A549 (cell line): ENCODE results near the gene CDH1. TPM values are rescaled to one million over a fixed set of nuclear protein-coding genes. Genes with fewer than 3 reads are reported as not detected.
A peak's percentile ranks its signal among the peaks of the same experiment; 100 is the strongest.

Experiments used
- ATAC-seq, 2 experiments: fragments of 200-7000 bp in 1 of 2; fragments of >200 bp in 1 of 2; cut with Nextera tagmentation in 1 of 2; cut with Tn5 transposase in 1 of 2; 3 replicates each; pipeline versions ENCODE4 v1.8.0 to v1.9.1; 2018 to 2020; ENCODE audit warnings: mild to moderate bottlenecking in 1 of 2, moderate library complexity in 1 of 2
- CTCF ChIA-PET: fragments of 300-600 bp; sonication (Branson Sonifier 250); formaldehyde crosslinking; extraction: SDS; loops from one replicate; lab custom pipeline; 2021; ENCODE audit warnings: antibody characterized with exemption, inconsistent platforms; lab: Yijun Ruan, JAX
- POLR2A ChIA-PET: fragments of 350-600 bp; formaldehyde crosslinking; extraction: SDS; loops from one replicate; lab custom pipeline; 2021; ENCODE audit warnings: antibody characterized with exemption, inconsistent platforms; lab: Yijun Ruan, JAX
- DNase-seq, 2 experiments: peaks; one replicate each; pipeline versions ENCODE4 v3.0.0 to v3.0.0-alpha.2; 2011 to 2016; ENCODE audit warnings: low read depth in 1 of 2, low spot score in 1 of 2
- FAIRE-seq: peaks from 2 replicates; lab custom pipeline; 2011; peaks lifted over from hg19 to GRCh38; lab: Jason Lieb, UNC
- H3K27ac ChIP-seq, 2 experiments: fragments of >200 bp; sonication (Bioruptor Twin); formaldehyde crosslinking; 3 replicates each; pipeline ENCODE4 v1.5.1; 2016 to 2017
- H3K4me1 ChIP-seq: fragments of >200 bp; sonication (Bioruptor Twin); formaldehyde crosslinking; 3 replicates; pipeline ENCODE4 v1.6.1; 2016
- H3K4me2 ChIP-seq: fragments of >200 bp; sonication (Bioruptor Twin); formaldehyde crosslinking; 3 replicates; pipeline ENCODE4 v1.6.1; 2016
- H3K4me3 ChIP-seq: fragments of >200 bp; sonication (Bioruptor Twin); formaldehyde crosslinking; 3 replicates; pipeline ENCODE4 v1.5.1; 2016
- H3K9me3 ChIP-seq: fragments of >200 bp; sonication (Bioruptor Twin); formaldehyde crosslinking; 3 replicates; pipeline ENCODE4 v1.6.1; 2016
- ATOH8 ChIP-seq: fragments of 250-450 bp; sonication (Bioruptor Pico); IDR thresholded peaks from 2 replicates; pipeline ENCODE4 v1.5.0; 2020; ENCODE audit warnings: low read depth, mild to moderate bottlenecking, moderate library complexity
- BCL3 ChIP-seq: fragments of >200 bp; sonication (Bioruptor Twin); formaldehyde crosslinking; IDR thresholded peaks from 3 replicates; pipeline ENCODE4 v1.6.1; 2016
- BHLHE40 ChIP-seq: IDR thresholded peaks from 2 replicates; pipeline ENCODE4 v1.6.1; 2012; ENCODE audit warnings: low read depth, low read length, inconsistent platforms
- CBX2 ChIP-seq: fragments of 200-600 bp; sonication (generic); IDR thresholded peaks from 2 replicates; pipeline ENCODE4 v1.6.1; 2016; ENCODE audit warnings: low read depth, mild to moderate bottlenecking, borderline replicate concordance
- CHD4 ChIP-seq: fragments of 200-600 bp; sonication (generic); IDR thresholded peaks from 2 replicates; pipeline ENCODE4 v1.6.1; 2016; ENCODE audit warnings: antibody characterized with exemption, mild to moderate bottlenecking, borderline replicate concordance
- E2F6 ChIP-seq: IDR thresholded peaks from 2 replicates; pipeline ENCODE4 v1.6.1; 2012; ENCODE audit warnings: low read depth, borderline replicate concordance
- ELK1 ChIP-seq: fragments of 150-350 bp; IDR thresholded peaks from 2 replicates; pipeline ENCODE4 v1.6.1; 2014; ENCODE audit warnings: low read depth, mild to moderate bottlenecking, low read length
- ESRRA ChIP-seq: fragments of 150-350 bp; IDR thresholded peaks from 2 replicates; pipeline ENCODE4 v1.6.1; 2014; ENCODE audit warnings: mild to moderate bottlenecking, low read length, borderline replicate concordance
- FOSB ChIP-seq: fragments of 250-450 bp; sonication (Bioruptor Pico); IDR thresholded peaks from 2 replicates; pipeline ENCODE4 v1.5.0; 2020; ENCODE audit warnings: mild to moderate bottlenecking, moderate library complexity
- FOXS1 ChIP-seq: fragments of 250-450 bp; sonication (Bioruptor Pico); IDR thresholded peaks from 2 replicates; pipeline ENCODE4 v1.5.0; 2020; ENCODE audit warnings: mild to moderate bottlenecking, moderate library complexity
- GATA3 ChIP-seq: IDR thresholded peaks from 2 replicates; pipeline ENCODE4 v1.6.1; 2012; ENCODE audit warnings: borderline replicate concordance
- HDAC2 ChIP-seq: fragments of 200-600 bp; sonication (generic); IDR thresholded peaks from 2 replicates; pipeline ENCODE4 v1.6.1; 2016
- HES2 ChIP-seq: fragments of >200 bp; sonication (Bioruptor Twin); formaldehyde crosslinking; IDR thresholded peaks from 2 replicates; pipeline ENCODE4 v1.6.1; 2016
- HEYL ChIP-seq: fragments of 250-450 bp; sonication (Bioruptor Pico); IDR thresholded peaks from 2 replicates; pipeline ENCODE4 v1.8.0; 2021; ENCODE audit warnings: mild to moderate bottlenecking, moderate library complexity
- HMGXB4 ChIP-seq: fragments of 250-450 bp; sonication (Bioruptor Pico); IDR thresholded peaks from 2 replicates; pipeline ENCODE4 v1.5.0; 2021; ENCODE audit warnings: mild to moderate bottlenecking, moderate library complexity, borderline replicate concordance
- HOXA7 ChIP-seq: fragments of 250-450 bp; sonication (Bioruptor Pico); IDR thresholded peaks from 2 replicates; pipeline ENCODE4 v1.5.0; 2020; ENCODE audit warnings: mild to moderate bottlenecking, moderate library complexity
- JUN ChIP-seq, 2 experiments: fragments of >200 bp; sonication (Bioruptor Twin); formaldehyde crosslinking; IDR thresholded peaks; 2 replicates in 1 of 2; 3 replicates in 1 of 2; pipeline ENCODE4 v1.6.1; 2016 to 2017
- JUNB ChIP-seq: fragments of >200 bp; sonication (Bioruptor Twin); formaldehyde crosslinking; IDR thresholded peaks from 2 replicates; pipeline ENCODE4 v1.6.1; 2016
- KDM1A ChIP-seq: fragments of 200-600 bp; sonication (generic); IDR thresholded peaks from 2 replicates; pipeline ENCODE4 v1.6.1; 2016; ENCODE audit warnings: low read depth, mild to moderate bottlenecking
- MAFK ChIP-seq: fragments of 450-650 bp; IDR thresholded peaks from 2 replicates; pipeline ENCODE4 v1.6.1; 2014; ENCODE audit not compliant: partially characterized antibody
- MAX ChIP-seq: IDR thresholded peaks from 2 replicates; pipeline ENCODE4 v1.6.1; 2012
- NFE2L2 ChIP-seq: fragments of 150-350 bp; conservative IDR thresholded peaks from 2 replicates; pipeline ENCODE4 v1.6.1; 2014; ENCODE audit warnings: low read length
- NPAS2 ChIP-seq: fragments of 250-450 bp; sonication (Bioruptor Pico); IDR thresholded peaks from 2 replicates; pipeline ENCODE4 v1.8.0; 2022; ENCODE audit warnings: mild to moderate bottlenecking, moderate library complexity, borderline replicate concordance
- PHF8 ChIP-seq: fragments of 200-600 bp; sonication (generic); IDR thresholded peaks from 2 replicates; pipeline ENCODE4 v1.6.1; 2016; ENCODE audit warnings: low read depth, mild to moderate bottlenecking, antibody characterized with exemption, moderate library complexity, borderline replicate concordance
- POLR2A ChIP-seq: IDR thresholded peaks from 2 replicates; pipeline ENCODE4 v1.6.1; 2012; ENCODE audit warnings: mild to moderate bottlenecking, low read length
- POLR2AphosphoS2 ChIP-seq: conservative IDR thresholded peaks from 2 replicates; pipeline ENCODE4 v1.6.1; 2012; ENCODE audit warnings: low read length, improper control_type of control experiment, inconsistent platforms
- RFX5 ChIP-seq: fragments of 450-650 bp; IDR thresholded peaks from 2 replicates; pipeline ENCODE4 v1.7.1; 2014; ENCODE audit warnings: antibody characterized with exemption, mild to moderate bottlenecking, moderate library complexity
- RNF2 ChIP-seq: fragments of 200-600 bp; sonication (generic); IDR thresholded peaks from 2 replicates; pipeline ENCODE4 v1.6.1; 2016; ENCODE audit warnings: low read depth, mild to moderate bottlenecking, antibody characterized with exemption, moderate library complexity, borderline replicate concordance
- SREBF2 ChIP-seq: fragments of 450-650 bp; IDR thresholded peaks from 2 replicates; pipeline ENCODE4 v1.6.1; 2014; ENCODE audit warnings: mild to moderate bottlenecking, moderate library complexity
- TFCP2L1 ChIP-seq: fragments of 250-450 bp; sonication (Bioruptor Pico); IDR thresholded peaks from 2 replicates; pipeline ENCODE4 v1.5.0; 2021; ENCODE audit warnings: mild to moderate bottlenecking
- TP53 ChIP-seq: fragments of 250-450 bp; sonication (Bioruptor Pico); IDR thresholded peaks from 2 replicates; pipeline ENCODE4 v1.5.0; 2021; ENCODE audit warnings: mild to moderate bottlenecking, moderate library complexity
- USF2 ChIP-seq: fragments of 450-650 bp; IDR thresholded peaks from 2 replicates; pipeline ENCODE4 v1.6.1; 2014; ENCODE audit warnings: antibody characterized with exemption
- ZC3H11A ChIP-seq: fragments of 450-650 bp; IDR thresholded peaks from 2 replicates; pipeline ENCODE4 v1.6.1; 2014; ENCODE audit warnings: antibody characterized with exemption, mild to moderate bottlenecking
- ZFP36 ChIP-seq: fragments of 450-650 bp; IDR thresholded peaks from 2 replicates; pipeline ENCODE4 v1.6.1; 2014; ENCODE audit warnings: borderline replicate concordance; ENCODE audit not compliant: partially characterized antibody
- ZSCAN20 ChIP-seq: fragments of 250-450 bp; sonication (Bioruptor Pico); IDR thresholded peaks from 2 replicates; pipeline ENCODE4 v1.8.0; 2022; ENCODE audit warnings: mild to moderate bottlenecking, moderate library complexity
- WGBS: methylation state at CpG from one replicate; pipeline ENCODE4 v1.1.6; 2017; ENCODE audit errors: missing lambda C conversion rate; 5-methylcytosine and 5-hydroxymethylcytosine counted together
- polyA plus RNA-seq, 4 experiments: library from polyadenylated mRNA; depleted of rRNA in 3 of 4; stranded (reverse); fragments of >200 nt; fragmentation: RNase III in 1 of 4; extraction: RNeasy Plus Mini Kit Qiagen cat#74134 plus additional on column Dnase treatment in 1 of 4; gene quantifications; 2 replicates in 3 of 4; 3 replicates in 1 of 4; pipeline ENCODE4 v1.2.3, GENCODE V29; 2011 to 2017

CDH1 gene
- polyA plus RNA-seq, 2 of the 4 experiments (the other 2 are of a cell fraction) = 6.0 to 24.5 TPM

GRCh38 chr16:68843482-68844210, 106.6 kb downstream of the CDH1 start, which contains the start of gene TANGO6:
Gene TANGO6 (plus strand): TSS chr16:68843531. CDS start chr16:68843618, 87 bp downstream.
- peak; percentile 95 to 96 for ATAC-seq
- peak; percentile 74 to 85 for DNase-seq
- H3K4me2 ChIP-seq = peak within 1 kb of the TSS; percentile 83
- H3K27ac ChIP-seq = peak within 1 kb of the TSS; percentile 93 to 99
- no peak for FAIRE-seq
- peak within 1 kb of the TSS; percentile 75 for H3K4me3 ChIP-seq
- 0 out of 3 replicates have a peak, but pooled peaks cover 5% of the 10 kb centered on the region for H3K4me1 ChIP-seq
- ChIA-PET POLR2A (interaction anchor here (0.5 to 1.0 kb wide), 5 partner anchors 91 to 706 kb away, joined by 3 to 8 read pairs (median 3); no protein-coding TSS in a partner anchor), CTCF (interaction anchor here (0.5 to 5.8 kb wide), 21 partner anchors 9 to 1024 kb away, joined by 3 to 99 read pairs (median 3); partner anchors contain the start of gene VPS4A)
- WGBS = 2% methylated on average over 29 of the region's 55 CpGs
- no peaks in the 10 kb centered on the region for H3K9me3 ChIP-seq
- no peak for TF ChIP-seq ELK1
- no peak for TF ChIP-seq CHD4
- TF ChIP-seq JUNB = no peak
- TF ChIP-seq HOXA7 (CRISPR knock-in tag) = no peak
- TF ChIP-seq ATOH8 (CRISPR knock-in tag) = no peak
- no peak for TF ChIP-seq ZFP36
- TF ChIP-seq JUN (IDR thresholded peaks at IDR 0.05) = peak; percentile 68 to 83; a peak in 3 of 5 replicates
- TF ChIP-seq CBX2 = no peak
- no peak for TF ChIP-seq NPAS2 (CRISPR knock-in tag)
- TF ChIP-seq TP53 = no peak
- TF ChIP-seq MAFK = no peak
- peak; percentile 94 for TF ChIP-seq POLR2A
- TF ChIP-seq KDM1A = no peak
- TF ChIP-seq ZC3H11A = no peak
- TF ChIP-seq SREBF2 = no peak
- no peak for TF ChIP-seq ZSCAN20
- no peak for TF ChIP-seq GATA3
- peak; percentile 26; the same call in 1 of the 2 replicates for TF ChIP-seq E2F6
- TF ChIP-seq MAX = peak; percentile 86
- peak; percentile 96 for TF ChIP-seq PHF8
- TF ChIP-seq TFCP2L1 = no peak
- no peak for TF ChIP-seq NFE2L2
- no peak for TF ChIP-seq HDAC2
- TF ChIP-seq RNF2 = no peak
- no peak for TF ChIP-seq FOSB (CRISPR knock-in tag)
- TF ChIP-seq POLR2AphosphoS2 = no peak
- TF ChIP-seq BHLHE40 = no peak
- TF ChIP-seq HEYL (CRISPR knock-in tag) = no peak
- TF ChIP-seq BCL3 = peak; percentile 21; the same call in 1 of the 3 replicates
- TF ChIP-seq HES2 = no peak
- TF ChIP-seq USF2 = no peak
- peak; percentile 62; the same call in 1 of the 2 replicates for TF ChIP-seq HMGXB4
- no peak for TF ChIP-seq FOXS1 (CRISPR knock-in tag)
- no peak for TF ChIP-seq ESRRA
- no peak for TF ChIP-seq RFX5
